ENCODE data around the gene TRPM6.

Gene TRPM6, protein sequence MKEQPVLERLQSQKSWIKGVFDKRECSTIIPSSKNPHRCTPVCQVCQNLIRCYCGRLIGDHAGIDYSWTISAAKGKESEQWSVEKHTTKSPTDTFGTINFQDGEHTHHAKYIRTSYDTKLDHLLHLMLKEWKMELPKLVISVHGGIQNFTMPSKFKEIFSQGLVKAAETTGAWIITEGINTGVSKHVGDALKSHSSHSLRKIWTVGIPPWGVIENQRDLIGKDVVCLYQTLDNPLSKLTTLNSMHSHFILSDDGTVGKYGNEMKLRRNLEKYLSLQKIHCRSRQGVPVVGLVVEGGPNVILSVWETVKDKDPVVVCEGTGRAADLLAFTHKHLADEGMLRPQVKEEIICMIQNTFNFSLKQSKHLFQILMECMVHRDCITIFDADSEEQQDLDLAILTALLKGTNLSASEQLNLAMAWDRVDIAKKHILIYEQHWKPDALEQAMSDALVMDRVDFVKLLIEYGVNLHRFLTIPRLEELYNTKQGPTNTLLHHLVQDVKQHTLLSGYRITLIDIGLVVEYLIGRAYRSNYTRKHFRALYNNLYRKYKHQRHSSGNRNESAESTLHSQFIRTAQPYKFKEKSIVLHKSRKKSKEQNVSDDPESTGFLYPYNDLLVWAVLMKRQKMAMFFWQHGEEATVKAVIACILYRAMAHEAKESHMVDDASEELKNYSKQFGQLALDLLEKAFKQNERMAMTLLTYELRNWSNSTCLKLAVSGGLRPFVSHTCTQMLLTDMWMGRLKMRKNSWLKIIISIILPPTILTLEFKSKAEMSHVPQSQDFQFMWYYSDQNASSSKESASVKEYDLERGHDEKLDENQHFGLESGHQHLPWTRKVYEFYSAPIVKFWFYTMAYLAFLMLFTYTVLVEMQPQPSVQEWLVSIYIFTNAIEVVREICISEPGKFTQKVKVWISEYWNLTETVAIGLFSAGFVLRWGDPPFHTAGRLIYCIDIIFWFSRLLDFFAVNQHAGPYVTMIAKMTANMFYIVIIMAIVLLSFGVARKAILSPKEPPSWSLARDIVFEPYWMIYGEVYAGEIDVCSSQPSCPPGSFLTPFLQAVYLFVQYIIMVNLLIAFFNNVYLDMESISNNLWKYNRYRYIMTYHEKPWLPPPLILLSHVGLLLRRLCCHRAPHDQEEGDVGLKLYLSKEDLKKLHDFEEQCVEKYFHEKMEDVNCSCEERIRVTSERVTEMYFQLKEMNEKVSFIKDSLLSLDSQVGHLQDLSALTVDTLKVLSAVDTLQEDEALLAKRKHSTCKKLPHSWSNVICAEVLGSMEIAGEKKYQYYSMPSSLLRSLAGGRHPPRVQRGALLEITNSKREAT (N-terminal part only)

DNA sequence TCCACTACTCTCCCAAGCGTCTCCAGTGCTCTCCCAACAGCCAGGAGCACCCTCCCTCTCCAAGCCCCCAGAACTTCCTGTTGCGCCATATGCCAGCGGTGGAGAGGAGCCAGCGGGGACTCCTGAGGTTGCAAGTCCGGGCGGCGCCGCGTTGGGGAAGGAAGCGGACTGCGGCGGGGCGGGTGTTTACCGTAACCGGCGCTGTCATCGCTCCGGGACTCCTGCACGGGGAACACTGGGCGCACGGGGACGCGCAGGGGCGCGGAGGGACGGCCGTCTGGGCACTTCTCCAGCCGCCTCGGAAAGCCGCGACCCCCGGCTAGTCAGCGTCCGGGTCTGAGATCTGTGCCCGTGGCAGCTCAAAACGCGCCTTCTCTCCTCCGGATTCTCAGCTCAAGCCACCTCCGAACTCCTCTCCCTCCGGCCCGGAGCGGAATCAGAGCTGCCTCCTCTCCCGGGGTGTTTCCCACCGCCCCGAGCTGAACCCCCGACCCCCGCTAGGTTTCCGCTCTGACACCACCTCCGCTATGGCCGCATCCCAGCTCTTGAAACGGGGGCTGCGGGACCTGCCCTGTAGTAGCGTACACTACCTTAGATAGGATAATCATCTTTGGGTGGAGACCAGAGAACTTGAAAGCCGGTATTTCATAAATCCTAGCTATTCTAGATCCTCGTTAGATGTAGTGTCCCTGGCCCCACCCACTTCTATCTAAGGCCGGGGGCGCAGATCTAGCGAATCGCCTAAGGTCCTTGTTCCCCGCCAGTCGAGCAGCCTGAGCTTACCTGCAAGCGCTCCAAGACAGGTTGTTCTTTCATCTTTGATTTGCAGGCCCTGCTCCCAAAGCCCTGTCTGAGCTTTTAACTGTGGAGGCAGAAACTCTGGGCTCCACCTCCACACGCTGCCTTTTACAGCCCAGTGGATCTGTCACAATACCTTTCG lies at the start of gene TRPM6:
TRPM6 (minus strand) TSS at position 881 of the 940 bp plus-strand sequence; CDS start at position 816, 65 bp downstream.
- TF ChIP-seq, protein P1, sequence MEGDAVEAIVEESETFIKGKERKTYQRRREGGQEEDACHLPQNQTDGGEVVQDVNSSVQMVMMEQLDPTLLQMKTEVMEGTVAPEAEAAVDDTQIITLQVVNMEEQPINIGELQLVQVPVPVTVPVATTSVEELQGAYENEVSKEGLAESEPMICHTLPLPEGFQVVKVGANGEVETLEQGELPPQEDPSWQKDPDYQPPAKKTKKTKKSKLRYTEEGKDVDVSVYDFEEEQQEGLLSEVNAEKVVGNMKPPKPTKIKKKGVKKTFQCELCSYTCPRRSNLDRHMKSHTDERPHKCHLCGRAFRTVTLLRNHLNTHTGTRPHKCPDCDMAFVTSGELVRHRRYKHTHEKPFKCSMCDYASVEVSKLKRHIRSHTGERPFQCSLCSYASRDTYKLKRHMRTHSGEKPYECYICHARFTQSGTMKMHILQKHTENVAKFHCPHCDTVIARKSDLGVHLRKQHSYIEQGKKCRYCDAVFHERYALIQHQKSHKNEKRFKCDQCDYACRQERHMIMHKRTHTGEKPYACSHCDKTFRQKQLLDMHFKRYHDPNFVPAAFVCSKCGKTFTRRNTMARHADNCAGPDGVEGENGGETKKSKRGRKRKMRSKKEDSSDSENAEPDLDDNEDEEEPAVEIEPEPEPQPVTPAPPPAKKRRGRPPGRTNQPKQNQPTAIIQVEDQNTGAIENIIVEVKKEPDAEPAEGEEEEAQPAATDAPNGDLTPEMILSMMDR (IDR thresholded peaks at IDR 0.05; ENCODE audit: insufficient read depth, low read depth, low read length, missing control alignments): no peak
- peak; percentile 84 for DNase-seq (ENCODE audit: low read depth)
- peak within 1 kb of the TSS; percentile 57 for H3K4me3 ChIP-seq (ENCODE audit: low read length)

DNA sequence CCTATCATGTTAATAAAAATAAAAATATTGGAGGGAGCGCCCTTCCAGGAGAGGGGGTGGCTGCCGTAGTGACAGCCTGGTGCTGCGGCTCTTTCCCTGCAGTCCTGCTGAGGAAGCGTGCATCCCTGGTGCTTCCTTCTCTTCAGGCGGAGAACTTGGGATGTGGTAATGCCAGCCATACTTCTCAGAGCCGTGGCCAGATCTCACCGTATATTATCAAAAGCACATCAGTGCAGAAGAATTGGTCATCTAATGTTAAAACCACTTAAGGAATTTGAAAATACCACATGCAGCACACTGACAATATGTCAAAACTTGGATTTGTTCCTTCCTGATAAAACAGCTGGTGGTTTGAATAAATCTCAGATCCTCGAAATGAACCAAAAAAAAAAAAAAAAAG lies 47.3 kb upstream of the TRPM6 start:
- H3K4me3 ChIP-seq (ENCODE audit: low read length): no peak overlapping the region
- TF ChIP-seq, protein P1 (IDR thresholded peaks at IDR 0.05; ENCODE audit: insufficient read depth, low read depth, low read length, missing control alignments): no peak
- no peak for DNase-seq (ENCODE audit: low read depth)

DNA sequence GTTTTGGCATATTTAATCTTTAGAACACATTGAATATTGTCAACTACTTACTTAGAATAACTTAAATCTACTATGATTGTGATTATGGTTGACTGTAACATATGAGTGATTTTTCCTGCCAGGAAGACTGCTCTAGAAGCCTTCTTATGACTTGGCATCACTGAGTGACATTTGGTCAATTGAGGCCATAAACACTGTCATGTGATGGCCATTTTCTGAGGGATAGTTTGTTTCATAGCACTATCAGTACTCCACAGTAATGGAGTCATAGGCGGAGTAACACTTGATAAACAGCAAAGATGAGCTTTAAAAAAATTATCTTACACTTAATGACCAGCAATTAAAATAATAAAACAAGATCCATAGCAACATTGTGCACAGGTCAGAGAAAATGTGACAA lies 34.0 kb upstream of the TRPM6 start:
- TF ChIP-seq, protein P1 (IDR thresholded peaks at IDR 0.05; ENCODE audit: insufficient read depth, low read depth, low read length, missing control alignments): no peak
- no peak for DNase-seq (ENCODE audit: low read depth)
- H3K4me3 ChIP-seq (ENCODE audit: low read length): no peak overlapping the region

DNA sequence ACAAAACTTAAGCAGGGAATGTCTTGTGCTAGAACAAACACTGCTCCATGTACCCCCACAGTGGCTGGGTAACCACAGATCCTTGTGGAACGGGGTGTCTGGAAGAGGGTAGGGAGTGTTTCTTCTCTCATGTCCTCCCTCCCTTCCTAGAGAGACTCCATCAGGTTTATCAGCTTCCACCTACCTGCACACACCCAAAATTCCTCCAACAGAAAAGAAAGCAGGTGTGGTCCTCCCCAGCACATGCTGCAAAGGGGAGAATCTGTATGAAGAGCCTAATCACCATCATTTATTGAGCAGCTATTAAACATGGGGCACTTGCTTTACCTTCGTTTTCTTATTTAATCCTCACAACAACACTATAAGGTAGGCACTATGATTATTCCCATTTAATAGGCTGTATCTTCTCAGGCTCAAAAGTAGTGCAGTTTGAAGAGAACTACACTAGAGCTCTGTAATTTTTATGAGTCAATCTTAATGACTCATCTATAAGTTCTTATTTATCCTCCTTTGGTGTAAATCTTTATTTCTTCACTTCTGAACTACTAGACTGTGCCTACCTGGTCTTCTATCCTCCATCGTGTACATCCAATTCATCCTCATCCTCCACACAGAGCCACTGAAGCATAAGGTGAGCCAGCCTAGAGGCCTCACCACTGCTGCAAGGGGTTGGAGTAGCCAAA lies 33.4 kb upstream of the TRPM6 start:
- H3K4me3 ChIP-seq (ENCODE audit: low read length): no peak overlapping the region
- TF ChIP-seq, protein P1 (IDR thresholded peaks at IDR 0.05; ENCODE audit: insufficient read depth, low read depth, low read length, missing control alignments): no peak
- peak; percentile 41 for DNase-seq (ENCODE audit: low read depth)

DNA sequence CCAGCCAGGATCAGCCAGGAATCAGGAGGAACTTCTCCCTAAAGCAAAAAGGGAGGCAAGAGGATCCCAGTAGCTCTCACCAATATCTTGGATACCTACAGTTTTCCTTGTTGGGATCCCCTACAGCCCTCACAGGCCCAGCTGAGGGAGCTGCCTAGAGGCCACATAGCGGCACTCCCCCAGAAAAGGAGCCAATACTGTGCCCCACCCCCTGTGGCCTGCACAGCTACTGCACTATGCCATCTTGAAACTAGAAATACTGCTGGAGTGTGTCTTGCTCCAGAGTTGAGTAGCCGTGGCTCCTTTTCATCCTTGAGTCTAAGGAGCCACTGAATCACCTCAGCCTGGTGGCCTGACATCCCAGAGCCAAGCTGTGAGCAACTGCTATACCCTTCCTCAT lies 22.3 kb upstream of the TRPM6 start:
- no peak for DNase-seq (ENCODE audit: low read depth)
- no peak overlapping the region for H3K4me3 ChIP-seq (ENCODE audit: low read length)
- TF ChIP-seq, protein P1 (IDR thresholded peaks at IDR 0.05; ENCODE audit: insufficient read depth, low read depth, low read length, missing control alignments): no peak
